Measurements from ENCODE around the gene CSTF2T.

CSTF2T gene, protein sequence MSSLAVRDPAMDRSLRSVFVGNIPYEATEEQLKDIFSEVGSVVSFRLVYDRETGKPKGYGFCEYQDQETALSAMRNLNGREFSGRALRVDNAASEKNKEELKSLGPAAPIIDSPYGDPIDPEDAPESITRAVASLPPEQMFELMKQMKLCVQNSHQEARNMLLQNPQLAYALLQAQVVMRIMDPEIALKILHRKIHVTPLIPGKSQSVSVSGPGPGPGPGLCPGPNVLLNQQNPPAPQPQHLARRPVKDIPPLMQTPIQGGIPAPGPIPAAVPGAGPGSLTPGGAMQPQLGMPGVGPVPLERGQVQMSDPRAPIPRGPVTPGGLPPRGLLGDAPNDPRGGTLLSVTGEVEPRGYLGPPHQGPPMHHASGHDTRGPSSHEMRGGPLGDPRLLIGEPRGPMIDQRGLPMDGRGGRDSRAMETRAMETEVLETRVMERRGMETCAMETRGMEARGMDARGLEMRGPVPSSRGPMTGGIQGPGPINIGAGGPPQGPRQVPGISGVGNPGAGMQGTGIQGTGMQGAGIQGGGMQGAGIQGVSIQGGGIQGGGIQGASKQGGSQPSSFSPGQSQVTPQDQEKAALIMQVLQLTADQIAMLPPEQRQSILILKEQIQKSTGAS

DNA sequence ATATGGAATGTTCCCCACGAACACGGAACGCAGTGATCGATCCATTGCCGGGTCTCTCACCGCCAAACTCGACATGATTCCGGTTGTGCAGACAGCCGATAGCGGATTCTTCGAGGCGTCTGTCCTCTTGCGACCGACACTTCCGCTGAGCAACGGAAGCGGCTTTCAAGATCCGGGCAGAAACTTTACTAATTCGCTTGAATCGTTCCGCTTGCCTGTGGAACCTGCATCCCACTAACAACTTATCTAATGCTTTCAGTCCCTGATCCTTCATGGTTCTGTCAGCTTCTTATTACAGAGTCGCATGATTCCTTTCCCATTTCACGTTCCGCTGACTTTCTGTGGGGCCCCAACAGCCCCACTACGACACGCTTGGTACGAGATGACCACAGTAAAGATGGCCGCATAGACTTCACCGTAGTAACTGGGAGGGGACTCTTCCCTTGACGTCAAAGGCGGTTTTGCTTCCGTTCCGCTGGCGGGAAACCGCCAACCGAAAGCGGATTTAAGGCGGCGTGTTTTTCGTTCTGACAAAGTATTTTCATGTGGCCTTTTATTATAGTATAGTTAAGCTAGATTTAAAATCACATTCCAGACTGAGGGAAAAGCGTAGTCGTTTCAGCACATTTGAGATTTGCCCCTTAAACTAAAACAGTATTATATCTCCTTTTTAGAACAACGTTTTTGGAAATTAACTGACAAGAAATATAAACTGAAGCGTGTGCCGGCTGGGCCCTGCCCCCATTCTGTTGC, at the start of gene CSTF2T:
Gene CSTF2T (minus strand): TSS at position 121 of the 753 bp plus-strand sequence. CDS start 46 bp downstream, at position 75.
- peak within 1 kb of the TSS; percentile 100 for H3K27ac Mint-ChIP-seq
- H3K4me3 Mint-ChIP-seq, result peak within 1 kb of the TSS; percentile 98

DNA sequence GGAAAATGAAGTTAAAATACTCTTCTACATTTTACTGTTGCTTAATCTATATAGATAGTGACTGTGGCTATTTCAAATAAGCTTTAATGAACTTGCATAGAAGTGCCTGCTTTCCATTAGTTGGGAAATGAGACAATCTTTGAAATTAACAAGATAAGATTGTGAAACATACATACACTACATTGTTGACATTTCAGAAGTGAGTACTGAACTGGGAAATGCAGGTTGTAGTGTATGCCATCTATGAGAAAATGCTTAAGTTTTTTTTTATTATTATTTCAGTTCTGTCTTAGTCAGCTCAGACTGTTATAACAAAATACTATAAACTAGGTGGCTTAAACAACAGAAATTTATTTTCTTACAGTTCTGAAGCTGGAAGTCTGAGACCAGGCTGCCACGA, 49.6 kb upstream of the CSTF2T start:
- ATAC-seq (no peak), DNase-seq (no peak)
- Mint-ChIP-seq H3K9me3 (no peaks in the 10 kb centered on the region), H3K27me3 (no peaks in the 10 kb centered on the region), H3K4me3 (no peak overlapping the region), H3K27ac (no peak overlapping the region), H3K4me1 (no peaks in the 10 kb centered on the region)

More for the DNA sequence above, at the start of gene CSTF2T:
- DNase-seq (peak; percentile 85 to 92), ATAC-seq (peak; percentile 91)
- no peaks in the 10 kb centered on the region for H3K27me3 Mint-ChIP-seq
- H3K9me3 Mint-ChIP-seq, result no peaks in the 10 kb centered on the region
- peaks cover 38% of the 10 kb centered on the region for H3K4me1 Mint-ChIP-seq

DNA sequence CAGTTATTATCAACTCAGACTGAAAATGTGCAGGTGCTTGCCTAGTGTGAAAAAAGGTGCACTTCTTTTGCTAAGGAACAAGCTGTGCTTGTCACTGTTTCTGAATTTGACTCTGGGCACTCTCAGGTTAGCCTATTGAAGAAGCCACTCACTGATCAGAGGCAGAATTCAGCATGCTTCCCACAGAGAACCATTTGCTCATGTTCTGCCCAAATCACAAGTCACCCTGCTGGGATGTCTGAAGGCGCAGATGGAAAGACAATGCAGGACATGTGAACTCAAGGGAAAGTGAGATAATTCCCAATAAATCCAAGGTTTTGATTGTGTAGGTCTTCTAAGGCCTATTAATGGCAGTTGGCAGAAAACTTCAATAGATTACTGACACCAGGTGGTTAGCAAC, 47.8 kb upstream of the CSTF2T start:
- Mint-ChIP-seq H3K27ac (no peak overlapping the region), H3K4me1 (no peaks in the 10 kb centered on the region), H3K4me3 (no peak overlapping the region), H3K9me3 (no peaks in the 10 kb centered on the region), H3K27me3 (no peaks in the 10 kb centered on the region)
- no peak for ATAC-seq
- no peak for DNase-seq

DNA sequence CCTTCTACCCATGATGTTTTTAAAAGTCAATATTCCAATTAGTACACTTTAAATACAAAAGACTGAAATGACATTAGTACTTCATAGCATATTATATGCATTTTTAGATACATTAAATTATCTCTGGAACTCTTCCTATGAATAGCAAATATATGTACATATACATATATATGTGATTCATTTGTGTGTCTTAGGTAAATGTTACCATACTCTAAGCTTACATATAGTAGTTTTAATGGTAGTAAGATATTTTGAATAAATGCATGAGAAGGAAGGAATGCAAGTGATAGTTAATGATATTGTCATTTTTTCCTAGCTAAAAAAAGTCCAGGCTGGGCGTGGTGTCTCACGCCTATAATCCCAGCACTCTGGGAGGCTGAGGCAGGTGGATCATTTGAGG, 46.0 kb upstream of the CSTF2T start:
- DNase-seq, result no peak
- ATAC-seq, result no peak
- Mint-ChIP-seq H3K4me3 (no peak overlapping the region), H3K4me1 (no peaks in the 10 kb centered on the region), H3K9me3 (no peaks in the 10 kb centered on the region), H3K27ac (no peak overlapping the region), H3K27me3 (no peaks in the 10 kb centered on the region)

DNA sequence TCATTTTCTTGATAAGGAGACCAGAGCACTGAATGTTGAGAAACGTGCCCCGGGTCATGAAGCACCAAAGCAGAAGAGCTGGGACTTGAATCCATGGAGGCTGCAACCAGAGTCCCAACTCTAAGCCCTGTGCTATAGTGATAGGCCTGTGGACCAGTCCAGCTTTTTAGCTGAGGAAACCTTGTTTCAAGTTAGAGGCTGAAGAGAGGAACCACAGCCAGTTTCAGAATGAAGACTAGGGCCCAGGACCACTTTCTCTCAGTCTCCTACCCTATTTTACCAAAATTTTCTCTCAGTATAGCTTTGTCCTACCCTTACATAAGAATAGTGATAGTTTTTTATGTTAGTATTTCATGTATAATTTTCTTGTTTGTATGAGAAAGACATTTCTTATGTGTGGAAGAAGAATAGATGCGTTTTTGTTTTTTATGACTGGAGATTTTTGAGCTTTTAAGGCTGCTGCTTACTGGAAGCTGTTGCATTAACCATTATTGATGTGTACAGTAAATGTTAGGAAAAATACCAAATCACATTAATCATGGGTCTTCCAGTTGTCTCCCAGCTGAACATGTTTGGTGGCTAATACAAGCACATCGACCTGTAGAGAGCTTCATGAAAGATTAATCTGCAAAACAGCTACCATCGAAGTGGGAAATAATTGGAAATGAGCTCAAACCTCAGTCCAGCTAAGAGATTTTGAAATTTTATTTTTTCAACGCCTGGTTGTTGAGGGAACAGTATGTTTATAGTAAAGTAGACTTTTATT, 45.0 kb upstream of the CSTF2T start:
- H3K27ac Mint-ChIP-seq, result no peak overlapping the region
- ATAC-seq (no peak), DNase-seq (no peak)
- H3K27me3 Mint-ChIP-seq, result no peaks in the 10 kb centered on the region
- H3K4me1 Mint-ChIP-seq, result no peaks in the 10 kb centered on the region
- H3K4me3 Mint-ChIP-seq, result no peak overlapping the region
- no peaks in the 10 kb centered on the region for H3K9me3 Mint-ChIP-seq

DNA sequence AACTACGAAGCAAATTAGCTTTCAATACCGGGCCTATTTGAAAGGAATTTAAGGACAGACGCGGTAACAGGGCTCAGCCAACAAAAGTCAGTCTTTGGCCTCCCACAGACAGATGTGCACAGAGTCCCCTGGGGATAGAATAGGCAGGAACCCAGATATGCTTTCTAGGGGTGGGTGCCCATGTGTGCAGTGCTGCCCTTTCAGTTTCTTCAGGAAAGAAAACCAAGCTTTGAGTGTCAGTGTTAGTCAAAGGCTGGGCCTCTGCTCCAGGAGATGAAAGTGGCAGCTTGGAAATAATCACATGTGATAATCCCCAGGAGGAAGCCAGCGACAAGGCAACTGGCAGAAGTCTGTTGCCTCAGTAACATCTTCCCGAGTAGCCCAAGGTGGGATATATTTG, 43.8 kb upstream of the CSTF2T start:
- Mint-ChIP-seq H3K27ac (no peak overlapping the region), H3K9me3 (no peaks in the 10 kb centered on the region), H3K4me3 (no peak overlapping the region), H3K27me3 (no peaks in the 10 kb centered on the region), H3K4me1 (no peaks in the 10 kb centered on the region)
- ATAC-seq (no peak), DNase-seq (no peak)

DNA sequence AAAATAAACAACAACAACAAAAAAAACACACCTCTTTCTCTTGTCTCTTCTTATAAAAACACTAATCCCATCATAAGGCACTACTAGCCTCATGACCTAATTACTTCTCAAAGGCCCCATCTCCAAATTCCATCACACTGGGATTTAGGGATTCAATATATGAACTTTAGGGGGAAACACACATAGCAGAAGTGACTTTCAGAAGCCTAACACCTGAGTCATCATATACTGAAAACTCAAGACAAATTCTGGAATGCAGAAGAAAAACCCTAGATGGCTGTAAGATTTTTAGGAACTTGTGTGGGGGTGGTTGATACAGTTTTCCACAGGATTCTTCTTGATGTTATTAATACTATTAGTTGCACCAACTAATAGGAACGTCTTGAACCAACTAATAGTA, 33.7 kb upstream of the CSTF2T start:
- H3K4me3 Mint-ChIP-seq, result no peak overlapping the region
- no peaks in the 10 kb centered on the region for H3K27me3 Mint-ChIP-seq
- no peak overlapping the region for H3K27ac Mint-ChIP-seq
- no peak for DNase-seq
- no peaks in the 10 kb centered on the region for H3K4me1 Mint-ChIP-seq
- ATAC-seq, result no peak
- no peaks in the 10 kb centered on the region for H3K9me3 Mint-ChIP-seq

DNA sequence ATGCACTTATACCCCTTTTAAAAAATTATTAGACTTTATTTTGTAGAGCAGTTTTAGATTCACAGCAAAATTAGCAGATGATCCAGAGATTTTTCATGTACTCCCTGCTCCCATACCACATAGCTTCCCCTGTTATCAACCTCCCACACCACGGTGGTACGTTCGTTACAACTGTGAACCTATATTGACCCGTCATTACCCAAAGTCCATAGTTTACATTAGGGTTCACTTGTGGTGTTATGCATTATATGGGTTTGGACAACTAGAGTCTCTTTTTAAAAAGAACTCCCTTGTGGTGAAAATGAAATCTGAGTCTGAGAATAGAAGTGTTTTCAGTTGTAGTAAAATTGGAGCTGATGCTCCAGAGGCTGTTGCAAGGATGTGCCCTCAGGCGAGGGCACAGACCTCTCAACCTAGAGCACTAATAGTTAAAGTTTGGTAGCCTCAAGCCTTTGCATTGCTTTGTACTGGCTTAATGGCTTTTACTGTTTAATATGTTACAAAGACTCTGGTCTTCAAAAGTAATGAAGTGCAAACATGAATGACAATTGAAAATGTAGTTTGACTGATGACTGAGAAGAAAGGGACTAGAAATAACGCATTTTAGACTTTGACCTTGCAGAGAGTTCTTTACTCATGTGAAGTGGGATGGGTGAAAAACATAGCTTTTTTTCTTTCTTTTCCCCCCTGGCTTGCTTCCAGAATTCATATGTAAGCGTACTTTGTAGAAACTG, 30.6 kb upstream of the CSTF2T start:
- ATAC-seq, result no peak
- no peaks in the 10 kb centered on the region for H3K9me3 Mint-ChIP-seq
- H3K27ac Mint-ChIP-seq, result no peak overlapping the region
- no peak for DNase-seq
- H3K4me3 Mint-ChIP-seq, result no peak overlapping the region
- no peaks in the 10 kb centered on the region for H3K4me1 Mint-ChIP-seq
- no peaks in the 10 kb centered on the region for H3K27me3 Mint-ChIP-seq

DNA sequence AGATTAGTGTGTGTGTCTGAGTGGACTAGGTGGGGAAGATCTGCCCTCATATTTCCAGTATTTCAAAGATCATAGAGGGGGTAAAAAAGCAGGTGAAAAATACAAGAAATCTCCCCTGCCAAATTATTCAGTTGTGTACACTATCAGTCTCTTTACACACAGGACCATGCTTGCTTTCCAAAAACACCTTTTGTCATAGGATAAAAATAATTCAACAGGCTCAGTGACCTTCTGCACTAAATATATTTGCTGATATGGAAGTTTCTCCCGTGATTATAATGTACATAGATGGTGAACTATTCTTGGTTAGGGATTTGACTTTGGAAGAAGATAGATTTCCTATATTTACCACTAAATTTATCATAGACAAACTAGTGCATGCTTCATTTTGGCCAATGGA, 24.6 kb upstream of the CSTF2T start:
- peaks cover 8% of the 10 kb centered on the region for H3K27me3 Mint-ChIP-seq
- ATAC-seq (no peak), DNase-seq (no peak)
- no peaks in the 10 kb centered on the region for H3K9me3 Mint-ChIP-seq
- no peaks in the 10 kb centered on the region for H3K4me1 Mint-ChIP-seq
- no peak overlapping the region for H3K27ac Mint-ChIP-seq
- no peak overlapping the region for H3K4me3 Mint-ChIP-seq

DNA sequence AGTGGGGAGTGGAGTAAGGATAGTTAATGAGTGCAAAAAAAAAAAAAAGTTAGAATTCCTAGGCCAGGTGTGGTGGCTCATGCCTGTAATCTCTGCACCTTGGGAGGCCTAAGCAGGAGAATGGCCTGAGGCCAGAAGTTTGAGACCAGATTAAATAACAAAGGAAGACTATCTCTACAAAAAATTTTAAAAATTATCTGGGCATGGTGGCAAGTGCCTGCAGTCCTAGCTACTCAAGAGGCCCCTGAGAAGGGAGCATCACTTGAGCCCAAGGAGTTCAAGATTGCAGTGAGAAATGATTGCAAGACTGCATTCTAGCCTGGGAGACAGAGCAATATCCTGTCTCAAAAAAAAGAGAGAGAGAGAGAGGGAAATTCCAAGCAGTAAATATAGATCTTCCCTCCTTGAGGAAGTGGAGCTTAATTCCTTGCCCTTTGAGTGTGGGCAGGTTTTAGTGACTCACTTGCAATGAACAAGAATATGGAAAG, 19.5 kb upstream of the CSTF2T start:
- DNase-seq (no peak), ATAC-seq (no peak)
- Mint-ChIP-seq H3K4me1 (no peaks in the 10 kb centered on the region), H3K9me3 (no peaks in the 10 kb centered on the region), H3K4me3 (no peak overlapping the region), H3K27ac (peak overlapping the region in 1 of 2 donors; percentile 20), H3K27me3 (peaks cover 12% of the 10 kb centered on the region)

DNA sequence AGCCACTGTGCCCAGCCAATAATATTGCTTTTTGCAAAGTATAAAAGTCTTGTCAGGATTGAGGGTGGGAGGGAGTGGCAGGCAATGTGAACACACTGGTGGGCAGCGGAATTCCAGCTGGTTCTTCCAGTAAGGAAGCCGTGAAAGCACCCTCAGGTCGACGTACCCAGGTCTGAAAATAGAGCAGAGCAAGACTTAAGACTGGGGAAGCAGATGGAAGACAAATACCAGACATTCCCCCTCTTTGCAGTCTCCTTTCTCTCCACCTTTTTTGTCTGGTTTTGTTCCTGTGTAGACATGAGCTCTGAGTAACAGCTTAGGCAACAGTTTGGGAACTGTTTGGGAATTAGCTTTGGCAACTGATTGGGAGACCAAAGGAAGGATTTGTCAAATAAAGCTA, 17.6 kb upstream of the CSTF2T start:
- ATAC-seq, result no peak
- Mint-ChIP-seq H3K9me3 (no peaks in the 10 kb centered on the region), H3K4me1 (no peaks in the 10 kb centered on the region), H3K27me3 (peaks cover 12% of the 10 kb centered on the region), H3K4me3 (no peak overlapping the region), H3K27ac (no peak overlapping the region)
- no peak for DNase-seq

DNA sequence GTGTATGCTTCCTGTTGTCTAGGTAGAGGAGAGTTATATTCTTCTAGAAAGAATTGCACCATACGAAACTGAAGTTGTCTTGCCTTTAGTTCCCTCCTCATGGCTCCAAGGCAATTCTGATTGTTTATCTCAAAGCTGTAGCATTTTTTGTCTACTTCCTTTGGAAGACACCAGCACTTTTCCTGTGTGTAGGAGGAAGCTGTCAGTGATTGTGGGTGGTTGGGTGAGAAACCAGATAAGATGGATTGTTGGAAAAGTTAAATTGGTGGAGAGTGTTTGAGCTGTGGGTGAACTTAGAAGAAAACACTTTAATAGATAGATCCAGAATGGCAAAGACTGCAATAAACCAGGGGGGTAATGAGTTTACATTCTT, 12.1 kb upstream of the CSTF2T start:
- H3K4me1 Mint-ChIP-seq, result peaks cover 25% of the 10 kb centered on the region
- H3K9me3 Mint-ChIP-seq, result peaks cover 0 to 11% of the 10 kb centered on the region in 2 donors
- H3K27me3 Mint-ChIP-seq, result no peaks in the 10 kb centered on the region
- no peak overlapping the region for H3K4me3 Mint-ChIP-seq
- ATAC-seq (no peak), DNase-seq (no peak)
- peak overlapping the region in 1 of 2 donors; percentile 82 for H3K27ac Mint-ChIP-seq

DNA sequence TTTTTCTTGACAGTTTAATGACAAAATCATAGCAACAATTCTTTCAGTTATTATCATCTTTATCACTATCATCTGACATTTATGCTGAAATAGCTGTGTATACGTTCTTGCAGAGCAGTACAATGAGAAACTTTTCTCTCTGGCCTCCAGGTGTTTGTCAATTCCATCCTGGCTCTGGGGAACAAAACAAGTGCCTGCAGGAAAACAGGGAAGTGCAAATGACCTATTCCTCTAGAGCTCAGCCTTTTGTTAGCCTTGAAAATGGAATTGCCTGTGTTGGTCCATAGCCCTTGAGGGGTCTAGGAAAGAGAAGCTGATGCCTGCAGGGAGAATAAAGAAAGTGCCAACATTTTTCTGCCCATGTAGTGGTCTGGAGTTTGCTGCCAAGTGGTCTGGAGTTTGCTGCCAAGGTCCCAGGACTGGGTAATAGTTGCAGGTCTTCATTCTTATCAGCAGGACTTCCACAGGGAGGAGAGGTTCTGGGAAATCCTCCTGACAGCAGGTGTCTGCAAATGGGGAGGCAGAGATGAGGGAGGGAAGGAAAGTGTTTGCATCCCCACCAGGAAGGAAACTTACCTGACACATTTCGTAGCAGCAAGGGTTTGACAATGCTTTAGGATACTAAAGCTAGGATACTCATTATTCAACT, 10.1 kb upstream of the CSTF2T start:
- DNase-seq (no peak), ATAC-seq (no peak)
- Mint-ChIP-seq H3K4me1 (peaks cover 25% of the 10 kb centered on the region), H3K27ac (no peak overlapping the region), H3K9me3 (peaks cover 0 to 11% of the 10 kb centered on the region in 2 donors), H3K4me3 (no peak overlapping the region), H3K27me3 (no peaks in the 10 kb centered on the region)

DNA sequence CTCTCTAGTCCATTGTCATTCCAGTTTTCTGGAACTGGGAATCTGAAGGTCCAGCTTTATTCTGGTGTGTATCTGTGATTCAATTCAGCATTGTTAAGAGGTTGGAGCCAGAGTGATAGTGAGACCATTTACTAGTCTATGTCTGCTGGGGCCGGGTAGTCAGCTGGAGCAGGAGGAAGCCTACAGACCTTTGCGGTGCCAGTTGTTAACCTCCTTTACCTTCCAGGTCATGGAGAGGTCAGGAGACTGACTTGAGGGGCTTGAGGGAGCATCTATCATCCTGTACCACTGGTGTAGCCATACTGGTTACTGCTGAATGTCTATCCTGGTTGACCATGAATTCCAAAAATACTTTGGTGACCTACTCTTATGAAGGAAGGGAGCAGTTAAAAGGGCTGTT, 9.2 kb upstream of the CSTF2T start:
- H3K9me3 Mint-ChIP-seq, result peaks cover 0 to 11% of the 10 kb centered on the region in 2 donors
- peak overlapping the region in 1 of 2 donors; percentile 96 for H3K27ac Mint-ChIP-seq
- no peaks in the 10 kb centered on the region for H3K27me3 Mint-ChIP-seq
- no peak for ATAC-seq
- no peak for DNase-seq
- H3K4me3 Mint-ChIP-seq, result peak overlapping the region; percentile 3 to 69
- H3K4me1 Mint-ChIP-seq, result peaks cover 25% of the 10 kb centered on the region

All from stimulated activated naive CD8-positive, alpha-beta T cell treated with anti-CD3 and anti-CD28 coated beads, Interleukin-15, amount 100 ng/mL, for 72 hours (primary cell).